Measurements from ENCODE around the gene FBXL7.

- TF ChIP-seq YY1 (IDR thresholded peaks at IDR 0.05; ENCODE audit: low read depth) = no peak
- no peak for TF ChIP-seq MAX (IDR thresholded peaks at IDR 0.05)
- TF ChIP-seq EP300 (IDR thresholded peaks at IDR 0.05; ENCODE audit: borderline replicate concordance) = no peak
- no peak for TF ChIP-seq REST (IDR thresholded peaks at IDR 0.05; ENCODE audit: low read depth)
- no peak for TF ChIP-seq CEBPB (IDR thresholded peaks at IDR 0.05)
- TF ChIP-seq ZBTB7A (IDR thresholded peaks at IDR 0.05; ENCODE audit: low read depth) = no peak
- no peak for TF ChIP-seq CREB1 (IDR thresholded peaks at IDR 0.05; ENCODE audit: low read depth)
- TF ChIP-seq TAF1 (IDR thresholded peaks at IDR 0.05; ENCODE audit: low read depth) = no peak
- no peak for TF ChIP-seq EGR1 (IDR thresholded peaks at IDR 0.05)
- TF ChIP-seq TEAD4 (IDR thresholded peaks at IDR 0.05) = no peak
- no peak for TF ChIP-seq RAD21 (IDR thresholded peaks at IDR 0.05; ENCODE audit: low read depth)
- no peak for TF ChIP-seq FOXM1 (IDR thresholded peaks at IDR 0.05; ENCODE audit: borderline replicate concordance, low read depth)
Observed at GRCh38 chr5:15897656-15898055, 397.7 kb downstream of the FBXL7 start.

All from Ishikawa (cell line).